Breast epithelium (tissue), 3 donors: ENCODE measurements around the gene REEP1.

Experiments used
- CTCF ChIP-seq, 3 donors: fragments of 450-650 bp; IDR thresholded peaks; one replicate each; pipeline ENCODE4 v1.5.1; 2016 to 2017; ENCODE audit warnings: antibody characterized with exemption in 3 of 3, mild to moderate bottlenecking in 3 of 3, moderate library complexity in 3 of 3
- POLR2A ChIP-seq: fragments of 450-650 bp; IDR thresholded peaks from one replicate; pipeline ENCODE4 v1.6.1; 2016; ENCODE audit warnings: antibody characterized with exemption, mild to moderate bottlenecking, moderate library complexity

- TF ChIP-seq CTCF (IDR thresholded peaks at IDR 0.05) (no peak), POLR2A (no peak)
Measured at GRCh38 chr2:86382698-86383097, 45.3 kb upstream of the REEP1 start.
